GM13976 (cell line): ENCODE results near the gene NFYA.

Experiments
- DNase-seq: peaks from one replicate; pipeline ENCODE4 v3.0.0; 2012; ENCODE audit warnings: low spot score
- CTCF ChIP-seq: IDR thresholded peaks from 2 replicates; pipeline ENCODE4 v1.5.1; 2012; ENCODE audit warnings: borderline replicate concordance, mild to moderate bottlenecking; ENCODE audit not compliant: insufficient read depth; ENCODE audit errors: extremely low read depth, missing control alignments, control extremely low read depth
- in situ Hi-C: fragments of 300-500 bp; cut with MboI; formaldehyde crosslinking; loops from one replicate; pipeline ENCODE4 v1.12.0; 2022; ENCODE audit warnings: low sequenced_read_pairs, mixed read lengths, inconsistent platforms; ENCODE audit not compliant: unreplicated experiment

NFYA gene

GRCh38 chr6:41075651-41076626, 3.2 kb downstream of the NFYA start:
- DNase-seq: no peak
- in situ Hi-C loops: no loop called here
- no peak for TF ChIP-seq CTCF

GRCh38 chr6:41077536-41077935, 4.8 kb downstream of the NFYA start:
- no peak for DNase-seq
- in situ Hi-C loops: no loop called here
- TF ChIP-seq CTCF: no peak

- DNase-seq: no peak
These were observed 5.3 kb downstream of the NFYA start for GRCh38 chr6:41078101-41078500.

GRCh38 chr6:41079080-41079479, 6.3 kb downstream of the NFYA start:
- no peak for TF ChIP-seq CTCF
- in situ Hi-C loops: no loop called here
- no peak for DNase-seq

More at GRCh38 chr6:41078101-41078500, 5.3 kb downstream of the NFYA start:
- TF ChIP-seq CTCF: no peak
- in situ Hi-C loops: no loop called here

GRCh38 chr6:41080621-41081020, 7.8 kb downstream of the NFYA start:
- DNase-seq: no peak
- no peak for TF ChIP-seq CTCF
- in situ Hi-C loops: no loop called here

GRCh38 chr6:41083072-41083471, 10.3 kb downstream of the NFYA start:
- in situ Hi-C loops: no loop called here
- DNase-seq: no peak
- TF ChIP-seq CTCF: no peak
